ENCODE data around the gene PRXL2C.

PRXL2C gene

DNA sequence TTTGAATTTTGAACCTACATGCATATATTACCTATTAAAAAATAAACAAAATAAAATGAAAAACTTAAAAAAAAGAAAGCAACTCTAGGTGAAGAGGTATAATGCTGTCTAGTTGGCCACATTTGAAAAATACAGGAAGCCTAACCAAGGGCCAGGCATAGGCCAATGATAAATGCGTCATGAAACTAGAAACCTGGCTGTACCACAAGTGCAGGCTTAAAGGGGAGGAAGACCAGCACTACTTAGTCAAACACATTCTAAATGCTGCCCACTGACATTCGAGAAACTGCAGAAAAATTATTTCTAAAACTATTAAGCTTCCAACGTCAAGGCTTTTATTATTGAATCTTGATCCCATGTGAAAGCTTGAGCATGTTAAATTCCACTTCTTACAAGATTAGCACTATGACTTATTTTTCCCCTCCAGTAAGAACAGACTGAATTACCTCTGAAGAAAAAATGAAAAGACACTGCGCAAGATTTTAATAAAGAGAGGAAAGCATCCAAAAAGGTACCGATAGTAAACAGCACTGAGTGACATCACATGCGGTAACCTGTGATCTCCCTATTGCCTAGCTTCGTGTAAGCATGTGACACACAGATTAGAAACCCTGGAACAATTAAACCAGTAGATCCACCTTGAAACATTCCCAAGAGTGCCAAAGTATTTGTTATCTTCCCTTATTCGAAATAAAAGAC lies 51.7 kb downstream of the PRXL2C start:
- CTCF ChIA-PET = interaction anchor here (1.7 kb wide), 1 partner anchor 11 kb away, joined by 4 read pairs; no protein-coding TSS in a partner anchor
- no peak for DNase-seq (ENCODE audit: extremely low spot score)
- TF ChIP-seq, protein P1, sequence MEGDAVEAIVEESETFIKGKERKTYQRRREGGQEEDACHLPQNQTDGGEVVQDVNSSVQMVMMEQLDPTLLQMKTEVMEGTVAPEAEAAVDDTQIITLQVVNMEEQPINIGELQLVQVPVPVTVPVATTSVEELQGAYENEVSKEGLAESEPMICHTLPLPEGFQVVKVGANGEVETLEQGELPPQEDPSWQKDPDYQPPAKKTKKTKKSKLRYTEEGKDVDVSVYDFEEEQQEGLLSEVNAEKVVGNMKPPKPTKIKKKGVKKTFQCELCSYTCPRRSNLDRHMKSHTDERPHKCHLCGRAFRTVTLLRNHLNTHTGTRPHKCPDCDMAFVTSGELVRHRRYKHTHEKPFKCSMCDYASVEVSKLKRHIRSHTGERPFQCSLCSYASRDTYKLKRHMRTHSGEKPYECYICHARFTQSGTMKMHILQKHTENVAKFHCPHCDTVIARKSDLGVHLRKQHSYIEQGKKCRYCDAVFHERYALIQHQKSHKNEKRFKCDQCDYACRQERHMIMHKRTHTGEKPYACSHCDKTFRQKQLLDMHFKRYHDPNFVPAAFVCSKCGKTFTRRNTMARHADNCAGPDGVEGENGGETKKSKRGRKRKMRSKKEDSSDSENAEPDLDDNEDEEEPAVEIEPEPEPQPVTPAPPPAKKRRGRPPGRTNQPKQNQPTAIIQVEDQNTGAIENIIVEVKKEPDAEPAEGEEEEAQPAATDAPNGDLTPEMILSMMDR (IDR thresholded peaks at IDR 0.05; ENCODE audit: control extremely low read depth, extremely low read depth, low read depth, missing control alignments) = no peak
- POLR2A ChIA-PET = no interaction called here

DNA sequence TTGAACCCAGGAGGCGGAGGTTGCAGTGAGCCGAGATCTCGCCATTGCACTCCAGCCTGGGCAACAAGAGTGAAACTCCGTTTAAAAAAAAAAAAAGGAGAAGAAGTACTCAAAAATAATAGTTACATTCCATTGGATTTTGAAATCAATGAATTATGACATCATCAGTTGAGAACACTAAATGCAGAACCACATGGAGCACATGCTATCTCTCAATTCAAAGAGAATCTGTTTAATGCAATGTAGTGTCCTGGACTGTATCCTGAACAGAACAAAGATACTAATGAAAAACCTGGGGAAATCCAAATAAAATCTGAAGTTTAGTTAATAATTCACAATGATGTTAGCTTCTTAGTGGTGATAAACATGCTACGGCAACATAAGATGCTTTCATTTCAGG lies 55.8 kb downstream of the PRXL2C start:
- POLR2A ChIA-PET = no interaction called here
- DNase-seq (ENCODE audit: extremely low spot score) = no peak
- CTCF ChIA-PET = no interaction called here
- TF ChIP-seq, protein P1 (IDR thresholded peaks at IDR 0.05; ENCODE audit: control extremely low read depth, extremely low read depth, low read depth, missing control alignments) = no peak

DNA sequence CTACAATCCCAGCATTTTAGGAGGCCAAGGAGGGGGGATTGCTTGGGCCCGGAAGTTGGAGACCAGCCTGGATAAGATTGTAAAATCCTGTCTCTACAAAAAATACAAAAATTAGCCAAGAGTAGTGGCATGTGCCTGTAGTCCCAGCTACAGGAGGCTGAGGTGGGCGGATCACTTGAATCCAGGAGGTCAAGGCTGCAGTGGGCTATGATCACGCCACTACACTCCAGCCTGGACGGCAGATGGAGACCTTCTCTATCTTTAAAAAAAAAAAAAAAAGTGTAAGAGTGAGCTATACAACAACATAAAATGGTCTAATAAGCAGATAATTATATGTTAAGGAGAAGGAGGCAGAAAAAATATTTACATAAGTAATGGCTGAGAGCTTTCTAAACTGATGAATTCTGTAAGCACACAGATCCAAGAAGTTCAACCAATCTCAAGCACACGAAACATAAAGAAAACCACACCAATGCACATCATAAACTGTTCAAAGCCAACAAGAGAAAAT lies 58.5 kb downstream of the PRXL2C start:
- CTCF ChIA-PET = no interaction called here
- POLR2A ChIA-PET = no interaction called here
- TF ChIP-seq, protein P1 (IDR thresholded peaks at IDR 0.05; ENCODE audit: control extremely low read depth, extremely low read depth, low read depth, missing control alignments) = no peak
- DNase-seq (ENCODE audit: extremely low spot score) = no peak

Data from GM10248 (cell line).